GM23248 (cell line): ENCODE measurements around the gene ING5. TPM values are rescaled to one million over a fixed set of nuclear protein-coding genes. Genes with fewer than 3 reads are reported as not detected.
A peak's percentile ranks its signal among the peaks of the same experiment; 100 is the strongest.

Experiments used
- DNase-seq: peaks from one replicate; pipeline ENCODE4 v3.0.0-alpha.2; 2015
- H2AFZ ChIP-seq: fragments of 200-600 bp; sonication (generic); 2 replicates; pipeline ENCODE4 v1.6.1; 2016; ENCODE audit warnings: antibody characterized with exemption
- H3F3A ChIP-seq: fragments of 200-600 bp; sonication (generic); 2 replicates; pipeline ENCODE4 v1.6.1; 2016; ENCODE audit warnings: mild to moderate bottlenecking, antibody characterized with exemption, mixed run types; ENCODE audit not compliant: insufficient read depth
- H3K27ac ChIP-seq: fragments of 200-600 bp; sonication (generic); 2 replicates; pipeline ENCODE4 v1.5.1; 2016; ENCODE audit warnings: mild to moderate bottlenecking
- H3K27me3 ChIP-seq: fragments of 200-600 bp; sonication (generic); replicated peaks from 2 replicates; pipeline ENCODE4 v1.6.1; 2016; ENCODE audit warnings: mild to moderate bottlenecking; ENCODE audit not compliant: insufficient read depth
- H3K36me3 ChIP-seq: fragments of 200-600 bp; sonication (generic); 2 replicates; pipeline ENCODE4 v1.6.1; 2016; ENCODE audit warnings: low read depth, mild to moderate bottlenecking
- H3K4me1 ChIP-seq: fragments of 200-600 bp; sonication (generic); 2 replicates; pipeline ENCODE4 v1.6.1; 2016; ENCODE audit warnings: mild to moderate bottlenecking; ENCODE audit not compliant: insufficient read depth
- H3K4me2 ChIP-seq: fragments of 200-600 bp; sonication (generic); one replicate; pipeline ENCODE4 v1.6.1; 2016; ENCODE audit warnings: mild to moderate bottlenecking; ENCODE audit not compliant: unreplicated experiment
- H3K4me3 ChIP-seq: fragments of 200-600 bp; sonication (generic); 2 replicates; pipeline ENCODE4 v1.5.1; 2016; ENCODE audit warnings: mild to moderate bottlenecking
- H3K79me2 ChIP-seq: fragments of 200-600 bp; sonication (generic); 2 replicates; pipeline ENCODE4 v1.6.1; 2016; ENCODE audit warnings: mild to moderate bottlenecking; ENCODE audit not compliant: insufficient read depth
- H3K9ac ChIP-seq: fragments of 200-600 bp; sonication (generic); 2 replicates; pipeline ENCODE4 v1.6.1; 2016; ENCODE audit warnings: mild to moderate bottlenecking
- H3K9me2 ChIP-seq: fragments of 200-600 bp; sonication (generic); 2 replicates; pipeline ENCODE4 v1.6.1; 2016; ENCODE audit warnings: mixed run types, mild to moderate bottlenecking, moderate library complexity; ENCODE audit not compliant: insufficient read depth
- H3K9me3 ChIP-seq: fragments of 200-600 bp; sonication (generic); one replicate; pipeline ENCODE4 v1.6.1; 2017; ENCODE audit warnings: low read depth
- H4K20me1 ChIP-seq: fragments of 200-600 bp; sonication (generic); 2 replicates; pipeline ENCODE4 v1.6.0; 2016; ENCODE audit not compliant: insufficient read depth
- EZH2 ChIP-seq: fragments of 200-600 bp; sonication (generic); IDR thresholded peaks from 2 replicates; pipeline ENCODE4 v1.6.1; 2018; ENCODE audit warnings: antibody characterized with exemption, mild to moderate bottlenecking; ENCODE audit not compliant: insufficient read depth, poor library complexity, severe bottlenecking
- EZH2phosphoT487 ChIP-seq: fragments of 200-600 bp; sonication (generic); IDR thresholded peaks from 2 replicates; pipeline ENCODE4 v1.6.1; 2018; ENCODE audit warnings: antibody characterized with exemption, moderate library complexity, mild to moderate bottlenecking, low read depth; ENCODE audit not compliant: insufficient read depth
- WGBS, 2 experiments: methylation state at CpG; one replicate each; pipeline ENCODE4 v1.1.6; 2015 to 2017; ENCODE audit warnings: low lambda C conversion rate in 2 of 2, low coverage in 1 of 2; ENCODE audit errors: missing lambda C conversion rate in 2 of 2; 5-methylcytosine and 5-hydroxymethylcytosine counted together
- in situ Hi-C: fragments of 300-500 bp; cut with MboI; formaldehyde crosslinking; loops from 2 replicates; pipeline ENCODE4 v1.15.0; 2020
- polyA plus RNA-seq: library from polyadenylated mRNA; unstranded; fragments of >200 nt; fragmentation: Nextera tagmentation; extraction: Ambion mirVana; gene quantifications from 2 replicates; pipeline ENCODE4 v1.2.1, GENCODE V29; 2016
- total RNA-seq: library from RNA; depleted of rRNA; stranded (reverse); fragments of >200 nt; shearing (Covaris generic); gene quantifications from 2 replicates; pipeline ENCODE4 v1.2.3, GENCODE V29; 2014

The ING5 gene
- total and polyA plus RNA-seq, 2 experiments from 2014 or later, result 9.8 to 20.3 TPM

DNA sequence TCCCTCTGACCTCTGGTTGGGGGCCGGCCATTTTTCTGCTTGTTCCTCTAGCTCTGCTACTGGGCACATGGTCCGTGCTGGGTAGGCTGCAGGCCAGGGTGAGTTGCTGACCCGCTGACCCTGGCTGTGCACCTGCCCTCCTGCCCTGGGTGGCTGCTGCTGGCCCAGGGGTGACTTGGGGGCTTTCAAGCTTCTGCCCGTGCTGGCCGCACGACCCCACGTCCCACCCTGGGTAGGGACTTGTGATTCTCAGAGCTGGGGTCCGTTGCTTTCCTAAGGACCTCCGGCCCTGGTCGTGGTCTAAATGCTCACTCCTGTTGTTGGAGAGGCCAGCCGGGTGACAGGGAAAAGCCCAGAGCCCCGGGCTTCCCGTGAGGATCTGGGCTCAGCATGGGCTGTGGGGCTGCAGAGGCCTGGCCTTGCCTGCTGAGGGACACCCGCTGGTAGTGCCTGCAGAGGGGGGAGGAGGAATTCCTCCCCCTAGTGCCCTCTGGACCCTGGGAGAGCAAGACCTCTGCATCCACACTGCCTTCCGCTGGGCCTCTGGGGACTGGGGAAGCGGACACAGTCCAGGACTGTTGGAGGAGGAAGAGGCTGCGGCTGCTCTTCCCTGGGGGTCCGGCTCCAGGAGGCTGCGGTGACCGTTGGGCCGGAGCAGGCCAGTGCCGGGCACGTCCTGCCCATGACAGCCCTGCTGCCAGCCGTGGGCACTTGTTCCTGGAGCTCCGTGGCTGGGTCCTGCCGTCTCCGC is 68.5 kb downstream of the ING5 start:
- no peak overlapping the region for H3K4me2 ChIP-seq
- H3K4me1 ChIP-seq, result peaks cover 10% of the 10 kb centered on the region
- no peak overlapping the region for H2AFZ ChIP-seq
- no peak overlapping the region for H3K9ac ChIP-seq
- no peaks in the 10 kb centered on the region for H3K79me2 ChIP-seq
- H3K9me3 ChIP-seq, result no peaks in the 10 kb centered on the region
- no peak for DNase-seq
- H3K36me3 ChIP-seq, result no peaks in the 10 kb centered on the region
- H3K4me3 ChIP-seq, result no peak overlapping the region
- H3K27ac ChIP-seq, result no peak overlapping the region
- 75 to 80% methylated on average over 27 of the region's 27 CpGs for WGBS, 2 experiments
- no peak for TF ChIP-seq EZH2
- H3K9me2 ChIP-seq, result no peaks in the 10 kb centered on the region
- in situ Hi-C loops, result no loop called here
- no peaks in the 10 kb centered on the region for H3K27me3 ChIP-seq
- H3F3A ChIP-seq, result no peaks in the 10 kb centered on the region
- no peaks in the 10 kb centered on the region for H4K20me1 ChIP-seq

DNA sequence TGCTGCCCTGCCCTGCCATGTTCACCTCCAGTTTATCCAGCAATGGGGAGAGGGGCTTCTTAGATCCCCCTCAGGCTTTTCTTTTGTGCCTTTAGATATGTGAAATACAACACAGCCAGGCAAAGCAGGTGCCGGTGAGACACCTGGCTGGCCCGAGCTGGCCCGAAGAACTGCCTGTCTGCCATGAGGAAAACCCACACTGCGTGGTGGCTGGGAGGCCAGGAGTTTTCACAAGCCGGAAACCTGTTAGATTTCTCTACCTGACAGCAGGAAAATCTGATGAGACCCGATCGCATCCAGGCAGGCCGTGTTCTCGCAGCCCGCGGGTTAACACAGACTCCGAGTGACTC is 69.1 kb downstream of the ING5 start:
- Histone ChIP-seq H3K9me2 (no peaks in the 10 kb centered on the region), H3K36me3 (no peaks in the 10 kb centered on the region), H3K4me3 (no peak overlapping the region), H3F3A (no peaks in the 10 kb centered on the region), H3K4me2 (no peak overlapping the region), H3K27me3 (no peaks in the 10 kb centered on the region), H3K4me1 (peaks cover 10% of the 10 kb centered on the region), H4K20me1 (no peaks in the 10 kb centered on the region), H3K9ac (0 out of 2 replicates have a peak overlapping the region, but pooled peaks have one; percentile 44), H3K27ac (no peak overlapping the region), H3K79me2 (no peaks in the 10 kb centered on the region), H2AFZ (no peak overlapping the region), H3K9me3 (no peaks in the 10 kb centered on the region)
- in situ Hi-C loops, result no loop called here
- no peak for TF ChIP-seq EZH2phosphoT487
- no peak for TF ChIP-seq EZH2
- WGBS, 2 experiments, result 99% methylated on average over 12 of the region's 12 CpGs
- no peak for DNase-seq

DNA sequence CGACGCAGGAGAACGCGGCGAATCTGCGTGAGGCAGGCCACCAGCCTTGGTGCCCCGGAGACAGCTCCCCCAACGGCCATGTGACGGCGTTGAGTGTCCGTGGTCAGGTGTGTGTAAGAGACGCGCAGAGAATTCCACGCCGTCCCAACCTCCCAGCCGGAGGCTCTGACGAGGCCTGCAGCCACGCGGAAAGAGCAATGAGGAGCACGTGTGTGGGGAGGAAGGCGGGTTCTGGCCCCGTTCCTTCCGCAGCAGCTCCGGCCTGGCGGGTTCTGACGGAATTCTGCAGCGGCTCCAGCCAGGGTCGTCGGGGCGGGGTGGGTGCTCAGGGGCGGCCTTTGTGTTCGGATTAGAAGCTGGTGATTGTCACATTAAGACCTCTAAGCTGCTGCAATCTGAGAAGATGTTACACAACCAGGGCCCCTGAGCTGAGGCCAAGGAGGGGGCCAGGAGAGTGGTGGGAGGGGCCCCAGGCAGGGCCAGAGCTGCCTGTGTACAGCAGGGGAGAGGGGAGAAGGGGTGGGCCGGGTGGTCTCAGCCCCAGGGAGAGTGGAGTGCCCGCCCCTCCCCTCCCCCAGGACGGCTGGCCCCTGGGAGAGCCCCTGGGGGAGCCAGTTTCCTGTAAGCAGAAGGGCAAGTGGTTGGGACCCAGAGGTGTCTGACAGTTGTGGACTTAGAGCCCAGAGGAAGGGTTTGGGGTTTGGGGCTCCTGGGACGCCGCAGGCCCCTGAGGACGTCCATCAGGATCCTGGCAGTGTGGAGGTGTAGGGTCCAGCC is 69.6 kb downstream of the ING5 start:
- H3K4me3 ChIP-seq, result no peak overlapping the region
- H3K4me1 ChIP-seq, result peaks cover 10% of the 10 kb centered on the region
- H4K20me1 ChIP-seq, result no peaks in the 10 kb centered on the region
- H3K27me3 ChIP-seq, result no peaks in the 10 kb centered on the region
- no peaks in the 10 kb centered on the region for H3K9me3 ChIP-seq
- H3K36me3 ChIP-seq, result no peaks in the 10 kb centered on the region
- H3K4me2 ChIP-seq, result no peak overlapping the region
- no peaks in the 10 kb centered on the region for H3K9me2 ChIP-seq
- H3K9ac ChIP-seq, result peak overlapping the region; percentile 44
- 53 to 60% methylated on average over 33 to 38 of the region's 38 CpGs for WGBS, 2 experiments
- no peaks in the 10 kb centered on the region for H3K79me2 ChIP-seq
- no peak overlapping the region for H3K27ac ChIP-seq
- no peak overlapping the region for H2AFZ ChIP-seq
- no peak for TF ChIP-seq EZH2phosphoT487
- TF ChIP-seq EZH2, result no peak
- no peaks in the 10 kb centered on the region for H3F3A ChIP-seq
- DNase-seq, result peak; percentile 43
- in situ Hi-C loops, result no loop called here

DNA sequence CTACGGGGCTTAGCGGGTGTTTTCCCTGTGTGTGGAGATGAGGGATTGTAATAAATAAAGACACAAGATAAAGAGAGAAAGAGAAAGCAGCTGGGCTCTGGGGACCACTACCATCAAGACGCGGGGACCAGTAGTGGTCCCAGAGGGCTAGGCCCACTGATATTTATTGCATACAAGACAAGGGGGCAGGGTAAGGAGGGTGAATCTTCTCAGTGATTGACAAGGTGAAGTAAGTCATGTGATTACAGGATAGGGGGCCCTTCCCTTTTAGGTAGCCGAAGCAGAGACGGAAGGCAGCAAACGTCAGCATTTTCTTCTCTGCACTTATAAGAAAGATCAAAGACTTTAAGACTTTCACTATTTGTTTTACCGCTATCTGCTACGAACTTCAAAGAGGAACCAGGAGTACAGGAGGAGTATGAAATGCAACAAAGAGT is 70.2 kb downstream of the ING5 start:
- H3K4me3 ChIP-seq, result no peak overlapping the region
- DNase-seq, result no peak
- H3K27me3 ChIP-seq, result no peaks in the 10 kb centered on the region
- H3K27ac ChIP-seq, result no peak overlapping the region
- no peak overlapping the region for H3K9ac ChIP-seq
- no peak overlapping the region for H3K4me2 ChIP-seq
- H2AFZ ChIP-seq, result no peak overlapping the region
- H3K36me3 ChIP-seq, result no peaks in the 10 kb centered on the region
- no peaks in the 10 kb centered on the region for H3F3A ChIP-seq
- no peaks in the 10 kb centered on the region for H4K20me1 ChIP-seq
- H3K4me1 ChIP-seq, result peaks cover 10% of the 10 kb centered on the region
- in situ Hi-C loops, result no loop called here
- WGBS, 2 experiments, result 84 to 89% methylated on average over 9 of the region's 9 CpGs
- H3K9me2 ChIP-seq, result no peaks in the 10 kb centered on the region
- H3K9me3 ChIP-seq, result no peaks in the 10 kb centered on the region
- H3K79me2 ChIP-seq, result no peaks in the 10 kb centered on the region
- TF ChIP-seq EZH2 (no peak), EZH2phosphoT487 (no peak)
